HCT116 (cell line): ENCODE measurements around the gene GPRIN2.

Source experiments
- JUND ChIP-seq: IDR thresholded peaks from 2 replicates; pipeline ENCODE4 v1.6.1; 2012
- TF ChIP-seq, protein P1 (sequence below), 3 experiments: fragments of 200-600 bp in 1 of 3; sonication (generic) in 1 of 3; IDR thresholded peaks in 2 of 3; conservative IDR thresholded peaks in 1 of 3; 2 replicates each; pipeline ENCODE4 v1.5.1; 2012 to 2017; ENCODE audit warnings: low read depth in 2 of 3, low read length in 2 of 3, antibody characterized with exemption in 1 of 3, borderline replicate concordance in 1 of 3, control low read depth in 1 of 3, mild to moderate bottlenecking in 1 of 3, mixed read lengths in 1 of 3, mixed run types in 1 of 3, moderate library complexity in 1 of 3; ENCODE audit not compliant: insufficient read depth in 1 of 3

DNA sequence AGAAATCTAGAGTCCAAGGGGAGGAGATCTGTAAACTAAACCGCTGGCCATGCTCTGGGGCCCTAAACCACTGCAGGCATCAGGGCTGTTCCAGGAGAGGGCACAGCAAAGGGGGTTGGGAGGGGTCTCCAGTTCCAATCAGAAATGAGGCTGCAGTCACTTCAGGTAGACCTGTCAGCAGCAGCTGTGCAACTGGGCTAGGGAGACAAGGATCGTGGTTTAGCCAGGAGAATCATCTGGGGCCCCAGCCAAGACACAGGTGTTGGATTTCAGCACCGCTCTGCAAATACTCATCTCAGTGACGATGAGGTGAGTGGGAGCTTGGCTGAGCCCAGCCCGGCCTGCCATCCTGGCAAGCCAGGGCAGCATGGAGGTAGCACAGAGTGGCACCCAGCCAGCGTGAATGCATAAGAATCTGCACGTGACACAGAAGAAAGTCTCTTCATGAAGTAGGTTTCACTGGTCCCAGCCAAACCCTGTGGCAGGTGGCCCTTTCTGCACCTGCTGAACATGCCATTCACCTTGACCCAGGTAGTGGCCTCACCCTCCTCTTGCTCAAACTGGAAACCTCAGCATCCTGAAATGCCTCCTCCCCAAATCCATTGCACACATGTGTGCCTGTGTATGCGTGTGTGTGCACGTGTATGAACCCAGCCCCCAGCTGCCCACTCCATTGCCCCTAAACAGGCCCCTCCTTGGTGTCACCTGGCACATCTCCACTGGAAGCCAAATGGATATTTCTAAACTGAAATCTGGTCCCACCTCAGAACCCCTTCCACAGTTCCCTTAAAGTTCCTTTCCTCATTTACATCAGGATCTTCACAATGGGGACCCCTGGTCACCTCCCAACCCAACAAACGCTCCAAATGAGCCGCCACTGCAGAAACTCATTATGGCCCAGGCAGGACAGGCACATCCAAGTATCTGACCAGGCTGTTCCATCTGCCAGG, 9.6 kb downstream of the GPRIN2 start:
- TF ChIP-seq JUND, result no peak
- TF ChIP-seq, protein P1, sequence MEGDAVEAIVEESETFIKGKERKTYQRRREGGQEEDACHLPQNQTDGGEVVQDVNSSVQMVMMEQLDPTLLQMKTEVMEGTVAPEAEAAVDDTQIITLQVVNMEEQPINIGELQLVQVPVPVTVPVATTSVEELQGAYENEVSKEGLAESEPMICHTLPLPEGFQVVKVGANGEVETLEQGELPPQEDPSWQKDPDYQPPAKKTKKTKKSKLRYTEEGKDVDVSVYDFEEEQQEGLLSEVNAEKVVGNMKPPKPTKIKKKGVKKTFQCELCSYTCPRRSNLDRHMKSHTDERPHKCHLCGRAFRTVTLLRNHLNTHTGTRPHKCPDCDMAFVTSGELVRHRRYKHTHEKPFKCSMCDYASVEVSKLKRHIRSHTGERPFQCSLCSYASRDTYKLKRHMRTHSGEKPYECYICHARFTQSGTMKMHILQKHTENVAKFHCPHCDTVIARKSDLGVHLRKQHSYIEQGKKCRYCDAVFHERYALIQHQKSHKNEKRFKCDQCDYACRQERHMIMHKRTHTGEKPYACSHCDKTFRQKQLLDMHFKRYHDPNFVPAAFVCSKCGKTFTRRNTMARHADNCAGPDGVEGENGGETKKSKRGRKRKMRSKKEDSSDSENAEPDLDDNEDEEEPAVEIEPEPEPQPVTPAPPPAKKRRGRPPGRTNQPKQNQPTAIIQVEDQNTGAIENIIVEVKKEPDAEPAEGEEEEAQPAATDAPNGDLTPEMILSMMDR (IDR thresholded peaks at IDR 0.05 in 2 of 3, conservative IDR thresholded peaks at IDR 0.05 in 1 of 3; ENCODE audit: borderline replicate concordance in 1 of 3, insufficient read depth in 1 of 3, low read depth in 2 of 3, low read length in 2 of 3), result no peak
